ENCODE data around the gene PPM1H. TPM values are rescaled to one million over a fixed set of nuclear protein-coding genes. Genes with fewer than 3 reads are reported as not detected.

The PPM1H gene
- total RNA-seq, 1 experiment from 2014 or later, result 37.1 TPM

GRCh38 chr12:62613081-62613480 is 321.9 kb downstream of the PPM1H start (continued):
- no peak for TF ChIP-seq AFF4 (CRISPR knock-in tag; IDR thresholded peaks at IDR 0.05; ENCODE audit: borderline replicate concordance)
- TF ChIP-seq GABPB1 (CRISPR knock-in tag; IDR thresholded peaks at IDR 0.05), result no peak
- no peak for TF ChIP-seq ZNF423 (CRISPR knock-in tag; IDR thresholded peaks at IDR 0.05)
- no peak for TF ChIP-seq ELF4 (CRISPR knock-in tag; IDR thresholded peaks at IDR 0.05; ENCODE audit: low read depth)
- TF ChIP-seq ETV6 (CRISPR knock-in tag; IDR thresholded peaks at IDR 0.05), result no peak
- TF ChIP-seq USF2 (CRISPR knock-in tag; IDR thresholded peaks at IDR 0.05), result no peak
- TF ChIP-seq NR3C1 (CRISPR knock-in tag; conservative IDR thresholded peaks at IDR 0.05; ENCODE audit: low read depth), result no peak
- no peak for TF ChIP-seq NFATC4 (CRISPR knock-in tag; IDR thresholded peaks at IDR 0.05)

- no peaks in the 10 kb centered on the region for H3K27me3 Mint-ChIP-seq (ENCODE audit: low read depth)
- peaks cover 40% of the 10 kb centered on the region for H3K4me1 Mint-ChIP-seq
- DNase-seq (ENCODE audit: low spot score) (no peak), ATAC-seq (no peak)
- H3K9me3 Mint-ChIP-seq, result no peaks in the 10 kb centered on the region
- no peaks in the 10 kb centered on the region for H3K36me3 Mint-ChIP-seq
- ChIA-PET POLR2A (no interaction called here), CTCF (interaction anchor here (0.9 to 2.2 kb wide), 6 partner anchors 23 to 171 kb away, joined by 3 to 10 read pairs (median 4); no protein-coding TSS in a partner anchor)
- TF ChIP-seq E2F4 (CRISPR knock-in tag; IDR thresholded peaks at IDR 0.05; ENCODE audit: borderline replicate concordance, low read depth), result no peak
- peak; percentile 72; the same call in 1 of the 2 replicates for TF ChIP-seq ZNF121 (CRISPR knock-in tag; IDR thresholded peaks at IDR 0.05)
- H3K27ac Mint-ChIP-seq, result no peak overlapping the region
- no peak overlapping the region for H3K4me3 Mint-ChIP-seq
Observed at GRCh38 chr12:62606654-62607053, 328.3 kb downstream of the PPM1H start.

- DNase-seq (ENCODE audit: low spot score), result no peak
- no peak overlapping the region for H3K27ac Mint-ChIP-seq
- H3K4me3 Mint-ChIP-seq, result peak overlapping the region; percentile 3; the same call in 1 of the 2 replicates
- TF ChIP-seq ZNF219 (CRISPR knock-in tag; IDR thresholded peaks at IDR 0.05; ENCODE audit: borderline replicate concordance), result no peak
- no peak for TF ChIP-seq FOXP4 (CRISPR knock-in tag; IDR thresholded peaks at IDR 0.05)
- TF ChIP-seq GTF2I (CRISPR knock-in tag; conservative IDR thresholded peaks at IDR 0.05), result no peak
- no peak for TF ChIP-seq OVOL2 (CRISPR knock-in tag; IDR thresholded peaks at IDR 0.05; ENCODE audit: borderline replicate concordance)
- TF ChIP-seq ZBTB21 (CRISPR knock-in tag; IDR thresholded peaks at IDR 0.05; ENCODE audit: borderline replicate concordance), result no peak
- TF ChIP-seq ZNF396 (CRISPR knock-in tag; IDR thresholded peaks at IDR 0.05; ENCODE audit: borderline replicate concordance), result no peak
- no peak for TF ChIP-seq MLX (CRISPR knock-in tag; IDR thresholded peaks at IDR 0.05)
- no peak for TF ChIP-seq NFYB (CRISPR knock-in tag; conservative IDR thresholded peaks at IDR 0.05; ENCODE audit: low read depth)
- TF ChIP-seq FOXP1 (CRISPR knock-in tag; IDR thresholded peaks at IDR 0.05; ENCODE audit: borderline replicate concordance), result no peak
- no peak for TF ChIP-seq AR (CRISPR knock-in tag; IDR thresholded peaks at IDR 0.05)
Observed at GRCh38 chr12:62605981-62606380, 329.0 kb downstream of the PPM1H start.

More at GRCh38 chr12:62605981-62606380, 329.0 kb downstream of the PPM1H start:
- ChIA-PET POLR2A (no interaction called here), CTCF (interaction anchor here (0.9 to 2.2 kb wide), 5 partner anchors 23 to 171 kb away, joined by 3 to 10 read pairs (median 4); no protein-coding TSS in a partner anchor)
- ATAC-seq, result no peak
- Mint-ChIP-seq H3K4me1 (peaks cover 45% of the 10 kb centered on the region), H3K9me3 (no peaks in the 10 kb centered on the region), H3K27me3 (ENCODE audit: low read depth) (no peaks in the 10 kb centered on the region), H3K36me3 (no peaks in the 10 kb centered on the region)

Data from WTC11 (cell line).